HepG2 (cell line): ENCODE measurements around the gene NEUROD6. TPM values are rescaled to one million over a fixed set of nuclear protein-coding genes. Genes with fewer than 3 reads are reported as not detected.

ENCODE experiments used
- ATAC-seq: fragments of 200-7000 bp; cut with Tn5 transposase; 3 replicates; pipeline ENCODE4 v1.9.1; 2020; ENCODE audit warnings: mild to moderate bottlenecking, moderate library complexity
- BruUV-seq: library from RNA; stranded (reverse); fragments of 400-500 nt; replicated peaks from 2 replicates; lab custom pipeline; 2021; lab: Mats Ljungman, UMichigan
- CTCF ChIA-PET: fragments of 300-600 bp; formaldehyde crosslinking; extraction: SDS; loops from one replicate; lab custom pipeline; 2021; ENCODE audit warnings: low total read pairs, inconsistent platforms, low intra/inter-chr PET ratio; lab: Yijun Ruan, JAX
- POLR2A ChIA-PET: fragments of 350-600 bp; sonication (Branson Sonifier 250); formaldehyde crosslinking; loops from one replicate; lab custom pipeline; 2020; ENCODE audit warnings: antibody characterized with exemption, inconsistent platforms; lab: Yijun Ruan, JAX
- DNase-seq: peaks from one replicate; pipeline ENCODE4 v3.0.0-alpha.2; 2015; ENCODE audit warnings: low spot score
- FAIRE-seq: peaks from 3 replicates; lab custom pipeline; 2011; peaks lifted over from hg19 to GRCh38; lab: Jason Lieb, UNC
- H2AFZ ChIP-seq: one replicate; pipeline ENCODE4 v1.6.1; 2011; ENCODE audit warnings: low read length, inconsistent platforms
- H3K27ac ChIP-seq: fragments of 300-600 bp; 3 replicates; pipeline ENCODE4 v1.8.0; 2011; ENCODE audit warnings: mixed run types, mild to moderate bottlenecking, mixed read lengths, low read length, inconsistent platforms; ENCODE audit not compliant: insufficient read depth; ENCODE audit errors: extremely low read length
- H3K27me3 ChIP-seq, 2 experiments: fragments of 200-600 bp in 1 of 2; 2 replicates in 1 of 2; 3 replicates in 1 of 2; pipeline versions ENCODE4 v1.6.0 to v1.8.0; 2011; ENCODE audit warnings: low read length in 2 of 2, mild to moderate bottlenecking in 2 of 2, moderate library complexity in 2 of 2, inconsistent platforms in 1 of 2; ENCODE audit not compliant: insufficient read depth in 2 of 2, control insufficient read depth in 1 of 2
- H3K36me3 ChIP-seq, 2 experiments: fragments of 200-600 bp in 1 of 2; replicated peaks in 1 of 2; 2 replicates in 1 of 2; 3 replicates in 1 of 2; pipeline versions ENCODE4 v1.5.1 to v1.8.0; 2011; ENCODE audit warnings: low read length in 2 of 2, inconsistent platforms in 1 of 2; ENCODE audit not compliant: insufficient read depth in 2 of 2, control insufficient read depth in 1 of 2
- H3K4me1 ChIP-seq: 2 replicates; pipeline ENCODE4 v1.5.1; 2012; ENCODE audit warnings: low read length, inconsistent platforms; ENCODE audit not compliant: insufficient read depth
- H3K4me2 ChIP-seq: 2 replicates; pipeline ENCODE4 v1.6.0; 2011; ENCODE audit warnings: low read depth, low read length, inconsistent platforms
- H3K4me3 ChIP-seq, 3 experiments: fragments of 200-600 bp in 1 of 3; sonication (generic), shearing (Covaris generic) in 1 of 3; replicated peaks in 1 of 3; 2 replicates each; pipeline ENCODE4 v1.5.1; 2011 to 2016; ENCODE audit warnings: low read length in 3 of 3, inconsistent platforms in 2 of 3, low read depth in 2 of 3, mild to moderate bottlenecking in 2 of 3, control low read depth in 1 of 3, mixed read lengths in 1 of 3; ENCODE audit not compliant: insufficient read depth in 1 of 3
- H3K79me2 ChIP-seq: one replicate; pipeline ENCODE4 v1.6.1; 2011; ENCODE audit warnings: low read length, inconsistent platforms; ENCODE audit not compliant: insufficient read depth
- H3K9ac ChIP-seq: 2 replicates; pipeline ENCODE4 v1.6.0; 2011; ENCODE audit warnings: mild to moderate bottlenecking, low read depth, low read length, inconsistent platforms; ENCODE audit not compliant: insufficient read depth
- H3K9me3 ChIP-seq: 2 replicates; pipeline ENCODE4 v1.5.1; 2012; ENCODE audit warnings: mild to moderate bottlenecking, low read length
- H4K20me1 ChIP-seq: 2 replicates; pipeline ENCODE4 v1.6.0; 2011; ENCODE audit warnings: inconsistent platforms, mild to moderate bottlenecking, low read length, moderate library complexity; ENCODE audit not compliant: insufficient read depth
- CREB1 ChIP-seq, 2 experiments: fragments of 450-650 bp in 1 of 2; IDR thresholded peaks; 2 replicates each; pipeline ENCODE4 v1.6.1; 2016 to 2017; ENCODE audit warnings: control low read depth in 1 of 2, mild to moderate bottlenecking in 1 of 2, missing compliant biosample characterization in 1 of 2, missing genetic modification characterization in 1 of 2
- FOXM1 ChIP-seq: sonication (generic); formaldehyde crosslinking; IDR thresholded peaks from 2 replicates; pipeline ENCODE4 v1.5.0; 2020; ENCODE audit warnings: missing genetic modification reagents
- HDAC2 ChIP-seq: sonication (generic); formaldehyde crosslinking; IDR thresholded peaks from 2 replicates; pipeline ENCODE4 v1.4.0; 2020; ENCODE audit warnings: missing genetic modification reagents
- KDM1A ChIP-seq: IDR thresholded peaks from 2 replicates; pipeline ENCODE4 v1.6.1; 2016; ENCODE audit warnings: missing compliant biosample characterization
- NCOA1 ChIP-seq: sonication (generic); formaldehyde crosslinking; IDR thresholded peaks from 2 replicates; pipeline ENCODE4 v1.9.0; 2021; ENCODE audit warnings: missing genetic modification reagents
- NFE2 ChIP-seq: sonication (generic); formaldehyde crosslinking; IDR thresholded peaks from 2 replicates; pipeline ENCODE4 v1.4.0; 2020; ENCODE audit warnings: missing genetic modification reagents
- ONECUT2 ChIP-seq: sonication (generic); formaldehyde crosslinking; IDR thresholded peaks from 2 replicates; pipeline ENCODE4 v1.4.0; 2020; ENCODE audit warnings: missing genetic modification reagents
- POLR2G ChIP-seq: fragments of 200-400 bp; formaldehyde crosslinking; IDR thresholded peaks from 2 replicates; pipeline ENCODE4 v1.6.1; 2018; ENCODE audit warnings: mild to moderate bottlenecking, low read depth, low read length, moderate library complexity
- SMYD3 ChIP-seq: sonication (generic); formaldehyde crosslinking; IDR thresholded peaks from 2 replicates; pipeline ENCODE4 v1.8.1; 2023; ENCODE audit warnings: mild to moderate bottlenecking, missing genetic modification reagents
- ZBTB4 ChIP-seq: sonication (generic); formaldehyde crosslinking; IDR thresholded peaks from 2 replicates; pipeline ENCODE4 v1.4.0; 2020; ENCODE audit warnings: missing genetic modification reagents, mild to moderate bottlenecking, borderline replicate concordance
- ZBTB40 ChIP-seq, 2 experiments: fragments of 450-650 bp in 1 of 2; sonication (generic) in 1 of 2; formaldehyde crosslinking in 1 of 2; IDR thresholded peaks; 2 replicates each; pipeline versions ENCODE4 v1.6.1 to v1.8.0; 2016 to 2022; ENCODE audit warnings: antibody characterized with exemption in 1 of 2, mild to moderate bottlenecking in 1 of 2, missing genetic modification reagents in 1 of 2
- ZNF432 ChIP-seq: sonication (generic); formaldehyde crosslinking; IDR thresholded peaks from 2 replicates; pipeline ENCODE4 v1.5.0; 2020; ENCODE audit warnings: missing genetic modification reagents, mild to moderate bottlenecking, borderline replicate concordance
- ZNF629 ChIP-seq: sonication (generic); formaldehyde crosslinking; conservative IDR thresholded peaks from 2 replicates; pipeline ENCODE4 v1.5.0; 2020; ENCODE audit warnings: missing genetic modification reagents
- in situ Hi-C: cut with HindIII; loops from 2 replicates; pipeline ENCODE4 v1.10.0; 2017; ENCODE audit warnings: low pct_unique_long_range_greater_than_20kb; ENCODE audit not compliant: extremely low pct_ligation_motif_present
- intact Hi-C: fragments of 100-400 bp; cut with micrococcal nuclease; formaldehyde crosslinking; loops from one replicate; pipeline ENCODE4 v1.10.0; 2022; ENCODE audit not compliant: unreplicated experiment
- polyA plus RNA-seq, 8 experiments: library from polyadenylated mRNA; depleted of rRNA in 3 of 8; stranded (reverse) in 7 of 8; unstranded in 1 of 8; fragments of >200 nt; fragmentation: Illumina TruSeq in 4 of 8; extraction: Trizol in 4 of 8; gene quantifications; 2 replicates each; pipeline versions ENCODE4 v1.2.1 to v1.2.3, GENCODE V29; 2011 to 2016; ENCODE audit warnings: low read depth in 4 of 8, missing spikeins in 1 of 8, mixed read lengths in 1 of 8; ENCODE audit not compliant: insufficient read depth in 1 of 8
- total RNA-seq, 5 experiments: library from RNA; depleted of rRNA; stranded (reverse); fragments of >200 nt; fragmentation: Illumina TruSeq; extraction: Trizol; gene quantifications; 2 replicates each; pipeline ENCODE4 v1.2.3, GENCODE V29; 2016; ENCODE audit warnings: low read depth in 1 of 5

The NEUROD6 gene
- total and polyA plus RNA-seq, 2 of the 13 experiments (the other 11 are each of a cell fraction or from before 2014, with no cell fraction given): not detected

GRCh38 chr7:31320675-31321074, 19.9 kb downstream of the NEUROD6 start:
- Histone ChIP-seq H3K27ac (no peak overlapping the region), H3K4me1 (0 out of 2 replicates have a peak, but pooled peaks cover 5% of the 10 kb centered on the region), H3K4me2 (no peak overlapping the region), H3K79me2 (no peaks in the 10 kb centered on the region), H3K9me3 (no peaks in the 10 kb centered on the region), H3K4me3 (no peak overlapping the region), H4K20me1 (no peaks in the 10 kb centered on the region), H2AFZ (no peak overlapping the region), H3K27me3 (no peaks in the 10 kb centered on the region), H3K9ac (no peak overlapping the region), H3K36me3 (no peaks in the 10 kb centered on the region)
- FAIRE-seq (no peak), ATAC-seq (no peak), DNase-seq (no peak)
- in situ Hi-C loops (no loop called here), intact Hi-C loops (no loop called here)
- ChIA-PET CTCF (no interaction called here), POLR2A (no interaction called here)
- BruUV-seq: no TSS peak
- TF ChIP-seq ONECUT2 (no peak), POLR2G (no peak), ZNF629 (CRISPR knock-in tag) (no peak), NCOA1 (CRISPR knock-in tag) (no peak), CREB1 (IDR thresholded peaks at IDR 0.05) (no peak), CREB1 (CRISPR knock-in tag; IDR thresholded peaks at IDR 0.05) (no peak), KDM1A (CRISPR knock-in tag) (no peak), NFE2 (CRISPR knock-in tag) (no peak), FOXM1 (CRISPR knock-in tag) (no peak), ZBTB4 (CRISPR knock-in tag) (no peak), ZNF432 (CRISPR knock-in tag) (no peak), ZBTB40 (IDR thresholded peaks at IDR 0.05) (no peak), ZBTB40 (CRISPR knock-in tag; IDR thresholded peaks at IDR 0.05) (no peak), HDAC2 (CRISPR knock-in tag) (no peak), SMYD3 (CRISPR knock-in tag) (no peak)
